SK-N-SH (cell line): Measurements from ENCODE around the gene SYT3. TPM values are rescaled to one million over a fixed set of nuclear protein-coding genes. Genes with fewer than 3 reads are reported as not detected.

ENCODE experiments used
- CTCF ChIA-PET: fragments of 300-600, 350-600 bp; formaldehyde crosslinking; extraction: SDS; loops from one replicate; lab custom pipeline; 2021; lab: Yijun Ruan, JAX
- POLR2A ChIA-PET: fragments of 350-600 bp; sonication (Branson Sonifier 250); formaldehyde crosslinking; extraction: SDS; loops from one replicate; lab custom pipeline; 2020; ENCODE audit warnings: antibody characterized with exemption, inconsistent platforms; lab: Yijun Ruan, JAX
- DNase-seq: peaks from one replicate; pipeline ENCODE4 v3.0.0; 2012
- H2AFZ ChIP-seq: fragments of 200-600 bp; sonication (generic); 2 replicates; pipeline ENCODE4 v1.8.1; 2016; ENCODE audit warnings: antibody characterized with exemption, mild to moderate bottlenecking, low read depth
- H3F3A ChIP-seq: fragments of 200-600 bp; sonication (generic); replicated peaks from 2 replicates; pipeline ENCODE3; 2016; ENCODE audit warnings: antibody characterized with exemption, mild to moderate bottlenecking; ENCODE audit not compliant: insufficient read depth
- H3K27ac ChIP-seq, 2 experiments: fragments of 200-500 bp in 1 of 2; fragments of 200-600 bp in 1 of 2; sonication (Bioruptor generic) in 1 of 2; sonication (generic), shearing (Covaris generic) in 1 of 2; 2 replicates each; pipeline versions ENCODE4 v1.5.1 to v1.6.1; 2014 to 2016; ENCODE audit warnings: low read depth in 2 of 2, inconsistent platforms in 1 of 2, low read length in 1 of 2, mild to moderate bottlenecking in 1 of 2, mixed read lengths in 1 of 2
- H3K27me3 ChIP-seq: fragments of 200-600 bp; sonication (generic), shearing (Covaris generic); 2 replicates; pipeline ENCODE4 v1.6.1; 2016; ENCODE audit warnings: mixed run types; ENCODE audit not compliant: insufficient read depth
- H3K36me3 ChIP-seq, 2 experiments: fragments of 200-500 bp in 1 of 2; fragments of 200-600 bp in 1 of 2; sonication (Bioruptor generic) in 1 of 2; sonication (generic) in 1 of 2; replicated peaks in 1 of 2; 2 replicates each; pipeline versions ENCODE3 to v1.5.1; 2014 to 2016; ENCODE audit warnings: low read length in 1 of 2, mild to moderate bottlenecking in 1 of 2; ENCODE audit not compliant: insufficient read depth in 2 of 2, control insufficient read depth in 1 of 2
- H3K4me1 ChIP-seq, 2 experiments: fragments of 200-500 bp in 1 of 2; fragments of 200-600 bp in 1 of 2; sonication (Bioruptor generic) in 1 of 2; sonication (generic), shearing (Covaris generic) in 1 of 2; 2 replicates each; pipeline versions ENCODE4 v1.5.1 to v1.6.1; 2014 to 2016; ENCODE audit warnings: low read depth in 1 of 2, low read length in 1 of 2, mixed run types in 1 of 2; ENCODE audit not compliant: insufficient read depth in 2 of 2, control insufficient read depth in 1 of 2
- H3K4me2 ChIP-seq: fragments of 200-600 bp; sonication (generic), shearing (Covaris generic); 2 replicates; pipeline ENCODE4 v1.6.1; 2017; ENCODE audit warnings: mixed run types
- H3K4me3 ChIP-seq, 2 experiments: fragments of 200-500 bp in 1 of 2; fragments of 200-600 bp in 1 of 2; sonication (Bioruptor generic) in 1 of 2; sonication (generic), shearing (Covaris generic) in 1 of 2; 2 replicates each; pipeline versions ENCODE4 v1.5.1 to v1.8.1; 2014 to 2016; ENCODE audit warnings: low read depth in 2 of 2, inconsistent platforms in 1 of 2, low read length in 1 of 2, mild to moderate bottlenecking in 1 of 2, mixed read lengths in 1 of 2, moderate library complexity in 1 of 2
- H3K79me2 ChIP-seq: fragments of 200-600 bp; sonication (generic); 2 replicates; pipeline ENCODE4 v1.8.1; 2017; ENCODE audit warnings: mild to moderate bottlenecking; ENCODE audit not compliant: insufficient read depth
- H3K9ac ChIP-seq: fragments of 200-600 bp; sonication (generic); 2 replicates; pipeline ENCODE4 v1.6.1; 2017; ENCODE audit warnings: mixed run types
- H3K9me2 ChIP-seq: fragments of 200-600 bp; sonication (generic); 2 replicates; pipeline ENCODE4 v1.6.1; 2017; ENCODE audit warnings: mixed run types
- H3K9me3 ChIP-seq: fragments of 200-600 bp; sonication (generic); 2 replicates; pipeline ENCODE4 v1.6.1; 2017; ENCODE audit warnings: mixed run types, mild to moderate bottlenecking, moderate library complexity
- H4K20me1 ChIP-seq: fragments of 200-600 bp; sonication (generic); 2 replicates; pipeline ENCODE4 v1.6.1; 2017; ENCODE audit warnings: mild to moderate bottlenecking, mixed run types; ENCODE audit not compliant: insufficient read depth
- CHD2 ChIP-seq: fragments of 150-350 bp; IDR thresholded peaks from 2 replicates; pipeline ENCODE4 v1.6.1; 2018; ENCODE audit warnings: low read length; ENCODE audit not compliant: partially characterized antibody
- EP300 ChIP-seq, 2 experiments: IDR thresholded peaks; 2 replicates each; pipeline versions ENCODE4 v1.4.0 to v1.6.1; 2012; ENCODE audit warnings: borderline replicate concordance in 1 of 2, low read depth in 1 of 2, low read length in 1 of 2
- FOSL2 ChIP-seq: IDR thresholded peaks from 2 replicates; pipeline ENCODE4 v1.4.0; 2012; ENCODE audit warnings: low read depth, mild to moderate bottlenecking, moderate library complexity, borderline replicate concordance
- GATA2 ChIP-seq: sonication (generic); formaldehyde crosslinking; IDR thresholded peaks from 2 replicates; pipeline ENCODE4 v1.5.0; 2020; ENCODE audit warnings: mild to moderate bottlenecking, missing genetic modification reagents
- MXI1 ChIP-seq: IDR thresholded peaks from 2 replicates; pipeline ENCODE4 v1.6.1; 2012; ENCODE audit warnings: mild to moderate bottlenecking, low read depth, low read length, improper control_type of control experiment
- POLR2AphosphoS5 ChIP-seq: IDR thresholded peaks from 2 replicates; pipeline ENCODE4 v1.6.1; 2012; ENCODE audit warnings: low read depth, low read length
- RAD21 ChIP-seq: IDR thresholded peaks from 2 replicates; pipeline ENCODE4 v1.6.1; 2012; ENCODE audit warnings: mild to moderate bottlenecking, low read length
- RCOR1 ChIP-seq: fragments of 150-350 bp; IDR thresholded peaks from 2 replicates; pipeline ENCODE4 v1.6.1; 2017; ENCODE audit warnings: antibody characterized with exemption, low read length
- RFX5 ChIP-seq: IDR thresholded peaks from 2 replicates; pipeline ENCODE4 v1.6.1; 2012; ENCODE audit warnings: mild to moderate bottlenecking, improper control_type of control experiment, low read length
- SIN3A ChIP-seq: IDR thresholded peaks from 2 replicates; pipeline ENCODE4 v1.6.1; 2012; ENCODE audit warnings: low read depth, mild to moderate bottlenecking, low read length, moderate library complexity, borderline replicate concordance
- SMC3 ChIP-seq: IDR thresholded peaks from 2 replicates; pipeline ENCODE4 v1.6.1; 2012; ENCODE audit warnings: low read depth, low read length, improper control_type of control experiment
- TCF12 ChIP-seq: IDR thresholded peaks from 2 replicates; pipeline ENCODE4 v1.4.0; 2012
- TEAD4 ChIP-seq: IDR thresholded peaks from 2 replicates; pipeline ENCODE4 v1.4.0; 2012; ENCODE audit warnings: mild to moderate bottlenecking, borderline replicate concordance; ENCODE audit not compliant: insufficient read depth
- WGBS: methylation state at CpG from one replicate; pipeline ENCODE4 v1.1.6; 2017; ENCODE audit warnings: low lambda C conversion rate; 5-methylcytosine and 5-hydroxymethylcytosine counted together
- polyA plus RNA-seq, 3 experiments: library from polyadenylated mRNA; depleted of rRNA; stranded (reverse); fragments of >200 nt; gene quantifications; 2 replicates each; pipeline ENCODE4 v1.2.3, GENCODE V29; 2012
- TF ChIP-seq, protein P1 (sequence below): fragments of 200-600 bp; sonication (generic); IDR thresholded peaks from 2 replicates; pipeline ENCODE4 v1.6.1; 2017; ENCODE audit warnings: antibody characterized with exemption, mild to moderate bottlenecking, moderate library complexity

The SYT3 gene
- polyA plus RNA-seq, 1 of the 3 experiments (the other 2 are of a cell fraction) = 0.94 TPM

DNA sequence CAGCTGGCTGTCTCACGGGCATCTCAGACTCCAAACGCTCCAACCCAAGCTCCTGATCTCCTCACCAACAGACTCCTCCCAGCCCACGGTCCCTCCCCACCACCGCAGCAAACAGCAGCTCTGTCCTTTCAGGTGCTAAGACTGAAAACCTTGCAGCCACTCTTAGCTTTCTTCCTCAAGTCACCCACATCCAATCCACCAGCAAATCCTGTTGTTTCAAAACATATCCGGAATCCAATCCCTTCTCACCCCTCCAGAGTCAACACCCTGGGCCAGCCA lies 30.4 kb upstream of the SYT3 start:
- ChIA-PET CTCF (interaction anchor here (0.6 to 3.7 kb wide), 32 partner anchors 9 to 252 kb away, joined by 3 to 44 read pairs (median 4); partner anchors contain the start of genes C19orf81 and CLEC11A), POLR2A (no interaction called here)
- no peak overlapping the region for H3K4me2 ChIP-seq
- DNase-seq = no peak
- no peaks in the 10 kb centered on the region for H3K79me2 ChIP-seq
- H4K20me1 ChIP-seq = no peaks in the 10 kb centered on the region
- H3K4me3 ChIP-seq = no peak overlapping the region
- H3F3A ChIP-seq = no peaks in the 10 kb centered on the region
- TF ChIP-seq, protein P1, sequence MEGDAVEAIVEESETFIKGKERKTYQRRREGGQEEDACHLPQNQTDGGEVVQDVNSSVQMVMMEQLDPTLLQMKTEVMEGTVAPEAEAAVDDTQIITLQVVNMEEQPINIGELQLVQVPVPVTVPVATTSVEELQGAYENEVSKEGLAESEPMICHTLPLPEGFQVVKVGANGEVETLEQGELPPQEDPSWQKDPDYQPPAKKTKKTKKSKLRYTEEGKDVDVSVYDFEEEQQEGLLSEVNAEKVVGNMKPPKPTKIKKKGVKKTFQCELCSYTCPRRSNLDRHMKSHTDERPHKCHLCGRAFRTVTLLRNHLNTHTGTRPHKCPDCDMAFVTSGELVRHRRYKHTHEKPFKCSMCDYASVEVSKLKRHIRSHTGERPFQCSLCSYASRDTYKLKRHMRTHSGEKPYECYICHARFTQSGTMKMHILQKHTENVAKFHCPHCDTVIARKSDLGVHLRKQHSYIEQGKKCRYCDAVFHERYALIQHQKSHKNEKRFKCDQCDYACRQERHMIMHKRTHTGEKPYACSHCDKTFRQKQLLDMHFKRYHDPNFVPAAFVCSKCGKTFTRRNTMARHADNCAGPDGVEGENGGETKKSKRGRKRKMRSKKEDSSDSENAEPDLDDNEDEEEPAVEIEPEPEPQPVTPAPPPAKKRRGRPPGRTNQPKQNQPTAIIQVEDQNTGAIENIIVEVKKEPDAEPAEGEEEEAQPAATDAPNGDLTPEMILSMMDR = no peak
- TF ChIP-seq FOSL2 (no peak), SIN3A (no peak), TEAD4 (no peak), MXI1 (no peak), SMC3 (no peak), CHD2 (no peak), RFX5 (no peak), RCOR1 (no peak), GATA2 (no peak), TCF12 (no peak), POLR2AphosphoS5 (no peak)
- H3K9ac ChIP-seq = no peak overlapping the region
- H3K4me1 ChIP-seq = no peaks in the 10 kb centered on the region
- WGBS = 64% methylated on average over 5 of the region's 5 CpGs
- no peaks in the 10 kb centered on the region for H3K27me3 ChIP-seq
- H3K36me3 ChIP-seq = no peaks in the 10 kb centered on the region
- no peaks in the 10 kb centered on the region for H3K9me3 ChIP-seq
- H2AFZ ChIP-seq = no peak overlapping the region
- H3K27ac ChIP-seq = no peak overlapping the region
- H3K9me2 ChIP-seq = no peaks in the 10 kb centered on the region

DNA sequence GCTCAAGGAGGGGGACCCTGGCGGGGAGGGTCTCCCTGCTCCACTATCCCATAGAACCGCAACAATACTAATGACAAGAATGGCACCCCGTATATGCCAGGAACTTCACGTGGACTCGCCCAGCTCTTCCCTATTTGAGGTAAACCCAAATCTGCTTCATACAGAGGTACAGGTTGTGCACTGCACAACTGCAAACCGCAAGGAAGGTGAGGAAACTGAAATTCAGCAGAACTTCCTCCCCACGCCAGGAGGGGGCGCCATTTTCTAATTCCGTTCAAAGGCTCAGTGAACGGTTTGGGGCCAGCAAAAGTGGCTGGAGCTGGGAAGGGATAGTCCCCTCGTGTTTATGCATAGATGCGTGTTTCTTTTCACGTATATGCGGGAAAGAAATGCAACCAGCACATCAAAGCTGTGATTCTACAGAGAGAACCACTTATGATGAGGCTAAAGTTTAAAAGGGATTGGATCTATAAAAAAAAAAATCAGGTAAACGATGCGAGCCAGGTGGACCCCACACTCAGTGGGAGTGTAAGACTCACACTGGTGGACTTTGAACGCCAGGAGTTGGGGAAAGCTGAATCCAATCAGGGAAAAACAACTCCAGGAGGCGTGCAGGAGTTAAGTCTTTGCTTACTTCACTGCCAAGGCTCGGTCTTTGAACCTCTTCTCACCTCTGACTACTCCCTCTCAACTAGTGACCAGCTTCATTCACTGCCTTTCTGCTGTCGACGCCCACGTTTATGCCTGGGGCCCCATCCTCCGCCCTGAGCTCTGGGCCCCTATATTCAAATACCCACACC lies 29.8 kb upstream of the SYT3 start:
- ChIA-PET CTCF (interaction anchor here (0.6 to 3.7 kb wide), 34 partner anchors 9 to 253 kb away, joined by 3 to 44 read pairs (median 4); partner anchors contain the start of genes C19orf81 and CLEC11A), POLR2A (no interaction called here)
- Histone ChIP-seq H3K36me3 (no peaks in the 10 kb centered on the region), H2AFZ (no peak overlapping the region), H4K20me1 (no peaks in the 10 kb centered on the region), H3K27me3 (no peaks in the 10 kb centered on the region), H3K9me3 (no peaks in the 10 kb centered on the region), H3K79me2 (no peaks in the 10 kb centered on the region), H3K9ac (no peak overlapping the region), H3F3A (no peaks in the 10 kb centered on the region), H3K9me2 (no peaks in the 10 kb centered on the region), H3K4me2 (no peak overlapping the region), H3K4me1 (no peaks in the 10 kb centered on the region), H3K27ac (no peak overlapping the region), H3K4me3 (no peak overlapping the region)
- DNase-seq = peak; percentile 78
- TF ChIP-seq RAD21 = peak; percentile 60
- TF ChIP-seq, protein P1 = peak; percentile 87
- no peak for TF ChIP-seq EP300 (IDR thresholded peaks at IDR 0.05; ENCODE audit: borderline replicate concordance in 1 of 2, low read depth in 1 of 2, low read length in 1 of 2)
- peak; percentile 60 for TF ChIP-seq SMC3
- 47% methylated on average over 23 of the region's 23 CpGs for whole genome bisulfite sequencing
